GM19023 (cell line): ENCODE data around the gene DDTL.
"Not testable (repeated sequence)": the region's sequence is repeated elsewhere in the genome, so short reads cannot be mapped to it uniquely, and the experiment has no call there.

Source experiments
- ATAC-seq: cut with Tn5 transposase; IDR thresholded peaks from one replicate; pipeline ENCODE4 v1.9.1; 2021; ENCODE audit warnings: mild to moderate bottlenecking, moderate library complexity; ENCODE audit not compliant: unreplicated experiment

Gene DDTL

DNA sequence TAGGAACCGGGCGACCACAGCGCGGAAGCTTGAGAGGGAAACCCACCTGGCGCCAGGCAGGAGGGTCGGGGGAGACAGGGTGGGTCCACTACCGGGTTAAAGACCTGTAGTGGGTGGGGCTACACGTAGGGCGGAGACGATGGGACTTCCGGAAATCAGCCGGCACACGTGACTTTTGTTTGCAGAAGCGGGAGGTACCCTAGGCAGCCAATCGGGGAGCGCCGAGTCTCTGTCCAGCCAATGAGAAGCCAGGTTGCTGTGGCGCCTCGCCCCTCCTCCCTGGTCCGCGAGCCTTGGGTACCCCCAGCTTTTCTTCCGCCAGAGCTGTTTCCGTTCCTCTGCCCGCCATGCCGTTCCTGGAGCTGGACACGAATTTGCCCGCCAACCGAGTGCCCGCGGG lies at the start of gene DDTL:
TSS of gene DDTL (plus strand) at position 321 of the 400 bp plus-strand sequence. CDS start at position 348, 27 bp downstream.
- ATAC-seq, result peak; percentile 91

DNA sequence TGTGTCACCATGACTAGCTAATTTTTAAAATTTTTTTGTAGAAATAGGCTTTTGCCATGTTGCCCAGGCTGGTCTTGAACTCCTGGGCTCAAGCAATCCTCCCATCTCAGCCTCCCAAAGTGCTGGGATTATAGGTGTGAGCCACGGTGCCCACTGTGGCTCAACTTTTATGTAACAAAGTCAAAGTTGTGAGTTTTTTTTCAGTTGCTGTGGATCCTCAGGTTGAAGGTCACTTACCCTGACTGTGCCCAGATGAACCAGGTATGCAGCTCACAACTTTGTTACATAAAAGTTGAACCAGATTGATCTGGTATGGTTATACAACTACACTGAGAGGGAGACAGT lies 46.4 kb upstream of the DDTL start:
- ATAC-seq, result not testable (repeated sequence)

DNA sequence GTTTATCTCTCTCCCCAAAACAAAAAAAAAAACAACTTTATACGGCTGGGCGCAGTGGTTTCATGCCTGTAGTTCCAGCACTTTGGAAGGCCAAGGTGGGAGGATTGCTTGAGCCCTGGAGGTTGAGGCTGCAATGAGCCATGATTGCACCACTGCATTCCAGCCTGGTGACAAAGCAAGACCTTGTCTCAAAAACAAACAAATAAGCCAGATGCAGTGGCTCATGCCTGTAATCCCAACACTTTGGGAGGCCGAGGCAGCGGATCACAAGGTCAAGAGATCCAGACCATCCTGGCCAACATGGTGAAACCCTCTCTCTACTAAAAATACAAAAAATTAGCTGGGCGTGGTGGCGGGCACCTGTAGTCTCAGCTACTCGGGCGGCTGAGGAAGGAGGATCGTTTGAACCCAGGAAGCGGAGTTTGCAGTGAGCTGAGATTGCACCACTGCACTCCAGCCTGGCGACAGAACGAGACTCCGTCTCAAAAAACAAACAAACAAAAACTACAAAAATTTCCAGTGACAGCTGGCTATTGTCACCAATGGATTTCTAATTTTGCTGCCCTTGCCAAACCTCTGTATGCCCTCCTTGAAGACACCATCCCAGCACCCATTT lies 45.0 kb upstream of the DDTL start:
- ATAC-seq, result not testable (repeated sequence)

DNA sequence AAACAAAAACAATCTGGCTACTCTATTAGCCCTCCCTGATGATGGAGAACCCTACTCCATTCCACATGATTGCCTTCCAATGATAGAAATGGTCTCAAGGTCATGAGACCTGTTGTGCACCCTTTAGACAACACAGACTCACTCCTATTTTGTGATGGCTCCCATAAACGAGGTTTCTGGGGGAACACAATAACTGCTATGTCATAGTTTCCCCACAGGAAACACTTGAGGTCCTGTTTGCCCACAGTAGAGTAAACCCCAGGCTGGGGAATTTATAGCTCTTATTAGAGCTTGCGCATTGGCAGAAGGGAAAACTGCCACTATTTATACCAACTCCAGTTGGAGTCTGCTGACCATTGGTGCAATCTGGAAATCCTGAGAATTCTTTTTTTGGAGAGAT lies 43.8 kb upstream of the DDTL start:
- ATAC-seq, result no peak

DNA sequence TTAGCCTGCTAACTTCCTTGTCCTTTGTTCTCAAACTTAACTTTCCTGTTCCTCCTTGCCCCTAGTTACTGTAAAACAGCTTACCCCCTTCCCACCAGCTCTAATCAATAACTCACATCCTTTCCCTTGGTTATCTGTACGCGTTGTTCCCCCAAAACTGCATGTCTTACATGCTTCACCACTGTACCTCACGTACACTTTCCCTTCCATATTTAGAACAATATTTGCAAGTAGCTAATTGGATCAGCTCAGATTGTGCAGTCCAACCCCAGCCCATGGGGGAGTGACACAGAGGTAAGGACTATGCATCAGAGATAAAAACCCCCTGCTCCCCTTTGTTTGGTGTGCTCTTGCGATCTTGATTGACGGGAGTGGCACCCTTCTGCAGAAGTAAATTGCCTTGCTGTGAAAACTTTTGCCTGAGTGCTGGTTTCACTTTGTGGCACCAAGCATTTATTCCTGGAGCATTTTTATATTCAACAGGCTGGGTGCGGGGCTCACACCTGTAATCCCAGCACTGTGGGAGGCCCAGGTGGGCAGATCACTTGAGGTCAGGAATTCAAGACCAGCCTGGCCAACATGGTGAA lies 41.6 kb upstream of the DDTL start:
- no peak for ATAC-seq

DNA sequence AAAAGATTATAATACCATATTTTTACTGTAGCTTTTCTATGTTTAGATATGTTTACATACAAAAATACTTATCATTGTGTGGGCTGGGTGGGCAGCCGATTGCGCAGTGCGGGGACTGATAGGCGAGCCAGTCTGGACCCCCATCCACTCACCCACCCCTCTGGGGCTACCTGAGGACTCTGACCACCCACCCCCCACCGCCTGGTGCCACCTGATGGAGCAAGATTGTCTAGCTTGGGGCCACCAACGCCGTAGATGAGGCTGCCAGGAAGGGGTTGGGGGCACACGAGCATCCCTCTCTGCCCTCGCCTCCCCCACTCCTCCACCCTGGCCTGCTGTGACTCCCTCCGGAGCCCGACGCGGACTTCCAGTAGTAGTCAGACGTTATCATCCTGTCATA lies 40.1 kb upstream of the DDTL start:
- no peak for ATAC-seq

DNA sequence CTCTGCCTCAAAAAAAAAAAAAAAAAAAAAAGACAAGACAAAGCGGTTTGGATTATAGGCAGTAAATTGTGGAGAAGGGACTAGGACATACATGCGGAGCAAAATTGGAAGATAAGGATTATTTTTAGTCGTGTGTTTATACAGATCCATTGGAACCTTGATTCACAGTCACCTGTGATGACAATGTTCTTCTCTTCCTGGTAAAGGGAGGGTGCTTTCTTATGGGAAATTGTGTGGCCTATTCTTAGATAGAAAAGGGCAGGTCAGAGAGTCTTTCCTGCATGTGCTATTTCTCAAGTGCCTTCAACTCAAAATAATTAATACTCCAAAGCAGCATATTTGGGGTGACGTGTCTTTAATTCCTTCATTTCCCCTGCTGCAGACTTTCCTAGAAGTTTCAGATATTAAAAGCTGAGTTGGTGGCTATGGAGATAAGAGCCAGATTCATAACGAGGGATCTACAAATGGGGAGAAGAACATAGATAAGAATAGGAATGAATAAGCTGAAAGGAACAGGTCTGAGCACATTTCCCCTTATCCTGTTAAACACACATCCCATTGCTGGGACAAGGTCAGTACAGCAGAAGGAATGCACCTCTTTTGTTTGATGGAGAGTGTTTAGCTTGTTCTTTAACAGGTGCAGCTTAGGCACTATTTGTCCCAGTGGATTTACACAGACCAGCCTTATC lies 28.2 kb upstream of the DDTL start:
- no peak for ATAC-seq

GRCh38 chr22:23939017-23939357 lies 27.7 kb upstream of the DDTL start:
- no peak for ATAC-seq

DNA sequence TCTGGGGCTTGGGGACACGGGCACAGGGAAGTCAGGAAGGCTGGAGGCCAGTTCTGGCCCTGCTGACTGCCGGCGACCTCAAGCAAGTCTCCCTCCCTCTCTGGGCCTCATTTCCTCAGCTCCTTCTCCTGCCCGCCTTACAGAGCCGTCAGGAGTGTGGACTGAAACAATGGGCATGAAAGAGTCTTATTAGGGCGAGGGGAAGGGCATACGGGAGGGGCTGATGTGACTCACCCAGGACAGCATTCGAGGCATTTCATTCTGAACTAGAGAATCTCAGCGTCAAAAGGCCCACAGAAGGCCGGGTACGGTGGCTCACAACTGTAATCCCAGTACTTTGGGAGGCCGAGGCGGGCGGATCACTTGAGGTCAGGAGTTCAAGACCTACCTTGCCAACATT lies 26.5 kb upstream of the DDTL start:
- not testable (repeated sequence) for ATAC-seq

- ATAC-seq, result not testable (repeated sequence)
Measured at GRCh38 chr22:23947391-23947790, 19.3 kb upstream of the DDTL start.

DNA sequence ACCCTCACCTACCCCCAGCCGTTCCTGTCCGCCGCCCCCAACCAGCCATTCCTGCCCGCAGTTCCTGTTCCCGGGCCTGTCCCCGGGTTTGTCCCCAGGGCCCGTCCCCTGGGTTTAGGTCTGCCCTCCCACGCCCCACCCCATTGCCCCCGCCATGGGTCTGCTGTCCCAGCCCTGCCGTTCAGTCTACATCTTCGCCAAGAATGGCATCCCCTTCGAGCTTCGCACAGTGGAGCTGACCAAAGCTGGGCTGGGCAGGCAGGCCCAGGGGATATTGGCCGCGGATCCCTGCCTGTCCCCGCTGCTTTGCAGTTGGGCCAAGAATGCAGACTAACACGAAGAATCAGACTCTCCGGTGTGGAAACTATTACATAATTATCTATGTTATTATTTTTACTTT lies 16.9 kb upstream of the DDTL start:
- not testable (repeated sequence) for ATAC-seq

GRCh38 chr22:23951383-23951782 lies 15.3 kb upstream of the DDTL start:
- ATAC-seq, result not testable (repeated sequence)

DNA sequence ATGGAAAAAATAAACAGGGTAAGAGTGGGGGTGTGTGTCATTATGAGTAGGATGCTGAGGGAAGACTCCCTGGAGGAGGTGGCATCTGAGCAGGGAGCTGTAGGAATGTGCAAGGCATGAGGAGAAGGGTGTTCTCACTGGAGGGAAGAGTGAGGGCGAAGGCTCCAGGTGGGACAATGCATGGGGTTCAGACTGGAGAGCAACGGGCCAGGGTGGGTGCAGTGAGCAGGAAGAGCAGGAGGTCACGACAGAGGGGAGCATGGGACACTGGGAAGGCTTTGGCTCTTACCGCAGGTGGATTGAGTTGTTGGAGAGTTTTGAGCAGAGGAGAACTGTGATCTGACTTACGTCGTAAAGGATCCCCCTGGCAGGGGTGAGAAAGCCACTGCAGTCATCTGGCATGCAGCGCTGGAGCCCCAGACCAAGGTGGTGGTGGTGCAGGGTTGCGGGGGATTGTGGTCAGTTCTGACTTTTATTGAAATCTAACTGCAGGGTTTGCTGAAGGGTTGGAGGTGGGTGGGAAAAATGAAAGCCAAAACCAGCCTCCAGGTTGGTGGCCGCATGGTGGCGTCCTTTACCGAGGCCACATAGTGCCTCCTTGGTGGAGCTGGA lies 13.8 kb upstream of the DDTL start:
- ATAC-seq, result not testable (repeated sequence)

DNA sequence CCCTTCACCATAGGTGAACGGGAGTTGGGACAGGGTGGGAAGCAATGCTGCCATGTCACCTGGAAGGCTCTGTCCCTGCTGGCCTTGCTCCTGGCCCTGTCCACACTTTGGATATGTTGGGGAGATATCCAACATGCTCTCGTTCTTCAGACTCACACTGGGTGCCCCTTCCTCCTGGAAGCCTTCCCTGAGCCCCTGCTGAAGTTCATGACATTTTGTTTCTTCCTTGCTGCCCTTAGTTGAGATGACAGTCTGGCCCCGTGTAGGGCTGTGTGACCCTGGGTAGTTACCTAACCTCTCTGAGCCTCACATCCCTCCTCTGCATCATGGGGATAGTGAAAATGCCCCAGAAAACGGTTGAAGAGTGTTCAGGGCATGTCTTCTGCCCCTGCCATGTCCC lies 13.2 kb upstream of the DDTL start:
- not testable (repeated sequence) for ATAC-seq

- not testable (repeated sequence) for ATAC-seq
Measured at GRCh38 chr22:23954193-23954990, 12.3 kb upstream of the DDTL start.

DNA sequence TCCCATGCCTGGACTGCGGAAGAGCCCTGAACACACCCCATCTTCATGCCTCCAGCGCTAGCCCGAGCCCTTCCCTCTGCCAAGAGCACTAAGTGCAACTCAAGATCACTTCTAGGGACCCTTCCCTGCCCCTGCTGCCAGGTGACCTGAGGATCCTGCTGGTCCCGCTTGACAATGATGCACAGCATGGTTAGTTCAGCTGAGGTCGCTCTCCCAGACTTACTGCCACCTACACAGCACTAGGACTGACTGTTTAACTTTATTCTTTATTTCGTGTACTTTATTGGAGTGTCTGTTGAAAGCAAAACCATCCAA lies 11.7 kb upstream of the DDTL start:
- ATAC-seq, result not testable (repeated sequence)

GRCh38 chr22:23955886-23956285 lies 10.8 kb upstream of the DDTL start:
- ATAC-seq, result not testable (repeated sequence)

DNA sequence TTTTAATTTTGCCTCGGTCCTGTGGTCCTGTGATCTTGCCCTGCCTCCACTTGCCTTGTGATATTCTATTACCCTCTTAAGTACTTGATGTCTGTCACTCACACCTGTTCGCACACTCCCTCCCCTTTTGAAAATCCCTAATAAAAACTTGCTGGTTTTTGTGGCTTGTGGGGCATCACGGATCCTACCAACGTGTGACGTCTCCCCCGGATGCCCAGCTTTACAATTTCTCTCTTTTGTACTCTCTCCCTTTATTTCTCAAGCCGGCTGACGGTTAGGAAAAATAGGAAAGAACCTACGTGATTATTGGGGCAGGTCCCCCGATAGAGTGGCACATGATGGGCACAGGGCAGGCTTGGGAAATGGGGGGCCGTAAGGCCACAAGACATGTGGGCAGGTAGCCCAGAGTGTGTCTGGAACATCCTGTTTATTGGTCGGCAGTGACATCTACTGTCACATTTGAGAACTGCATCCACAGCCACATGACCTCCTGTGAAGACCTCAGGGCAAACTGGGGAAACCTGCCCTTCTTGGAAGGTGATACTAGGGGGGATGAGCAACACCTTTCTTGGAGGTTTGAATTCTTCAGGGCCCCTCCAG lies 10.3 kb upstream of the DDTL start:
- ATAC-seq, result not testable (repeated sequence)

DNA sequence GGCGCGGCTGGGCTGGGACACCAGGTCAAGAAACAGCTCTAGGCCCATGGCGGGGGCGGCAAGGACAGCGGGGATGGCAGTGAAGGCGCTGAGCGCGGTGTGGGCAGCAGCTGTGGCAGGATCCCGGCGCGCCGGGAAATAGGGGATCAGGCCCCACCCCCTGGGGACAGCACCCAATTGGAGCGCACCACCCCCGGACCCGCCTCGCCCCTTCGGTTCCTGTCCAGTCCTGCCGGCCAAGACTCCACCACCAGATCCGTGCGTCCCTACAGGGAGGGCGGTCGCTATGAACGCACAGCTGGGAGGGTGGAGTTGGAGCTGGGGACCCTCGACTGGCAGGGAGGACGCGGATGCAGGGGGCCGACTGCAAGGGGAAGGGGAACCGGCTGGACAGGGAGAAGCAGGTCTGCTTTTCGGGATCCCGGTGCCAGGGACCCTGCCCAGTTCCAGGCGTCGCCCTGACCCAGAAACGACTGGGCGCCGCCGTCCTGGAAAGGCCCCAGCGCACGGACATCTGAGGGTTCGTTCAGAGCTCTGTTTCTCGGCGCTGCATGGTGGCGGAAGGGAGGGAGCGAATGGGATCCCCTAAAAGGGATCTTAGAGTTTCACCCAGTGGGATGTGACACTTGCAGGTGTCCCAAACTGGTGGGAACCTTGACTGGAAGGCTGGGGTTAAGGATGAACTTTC lies 5.5 kb upstream of the DDTL start, which contains the start of gene GSTT2B:
TSS of gene GSTT2B (minus strand) at position 112 of the 688 bp plus-strand sequence. CDS start at position 48, 64 bp downstream.
- not testable (repeated sequence) for ATAC-seq

DNA sequence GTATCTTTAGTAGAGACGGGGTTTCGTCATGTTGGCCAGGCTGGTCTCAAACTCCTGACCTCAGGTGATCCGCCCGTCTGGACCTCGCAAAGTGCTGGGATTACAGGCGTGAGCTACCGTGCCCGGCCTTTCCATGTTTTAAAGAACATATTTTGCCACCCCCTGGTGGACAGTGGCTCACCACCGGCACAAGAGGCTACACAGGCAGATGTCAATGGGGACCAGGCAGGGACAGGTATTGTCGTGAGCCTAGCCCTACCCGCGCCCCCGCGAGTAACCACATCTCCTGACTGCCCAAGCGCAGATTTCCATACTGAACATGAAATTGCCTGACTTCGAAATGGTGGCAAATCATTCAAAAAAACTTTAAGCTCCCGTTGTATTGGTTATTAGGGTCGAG lies 594 bp upstream of the DDTL start:
- ATAC-seq, result peak; percentile 43
